ENCODE results near the gene CPSF7.

DNA sequence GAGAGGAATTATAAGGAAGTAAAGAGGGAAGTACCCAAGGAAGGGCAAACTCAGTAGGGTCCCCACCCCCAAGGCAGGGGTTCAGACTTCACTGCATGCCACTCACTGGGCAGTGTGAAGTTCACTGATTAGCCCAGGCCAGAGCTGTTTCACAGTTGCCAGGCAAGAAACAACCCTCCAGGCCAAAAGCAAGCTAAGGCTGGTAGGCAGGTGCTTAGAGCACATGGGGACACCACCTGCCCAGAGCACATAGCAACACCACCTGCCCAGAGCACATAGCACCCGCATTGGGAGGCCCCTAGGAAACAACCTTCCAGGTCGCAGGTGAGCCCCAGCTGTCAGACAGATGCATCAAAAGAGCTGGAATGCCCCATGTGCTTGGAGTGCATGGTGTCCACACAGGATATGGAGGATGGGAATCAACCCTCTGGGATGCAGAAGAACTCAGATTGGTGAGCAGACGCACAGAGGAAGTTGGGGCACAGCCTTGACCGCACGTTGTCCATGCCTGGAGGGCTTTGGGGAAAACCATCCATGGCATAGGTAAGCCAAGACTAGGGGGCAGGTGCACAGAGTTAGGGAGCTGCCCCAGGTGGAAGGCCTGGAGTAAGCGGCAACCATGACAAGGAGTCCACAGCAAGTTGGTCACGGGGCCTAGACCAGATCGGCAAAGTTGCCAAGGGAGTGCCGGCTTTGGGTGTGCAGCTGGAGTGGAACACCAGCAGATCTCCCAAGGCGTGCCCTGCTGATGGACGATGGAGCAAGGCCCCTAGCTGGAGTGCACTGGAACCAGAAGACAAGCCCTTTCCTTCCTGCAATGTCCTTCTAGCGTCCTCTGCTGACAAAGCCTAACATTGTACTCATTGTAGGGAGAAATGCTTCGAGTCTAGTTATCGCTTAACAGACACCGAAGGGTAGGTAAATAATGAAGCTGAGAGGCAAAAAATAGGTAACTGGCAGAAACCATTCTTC lies 45.2 kb downstream of the CPSF7 start:
- TF ChIP-seq, protein P1, sequence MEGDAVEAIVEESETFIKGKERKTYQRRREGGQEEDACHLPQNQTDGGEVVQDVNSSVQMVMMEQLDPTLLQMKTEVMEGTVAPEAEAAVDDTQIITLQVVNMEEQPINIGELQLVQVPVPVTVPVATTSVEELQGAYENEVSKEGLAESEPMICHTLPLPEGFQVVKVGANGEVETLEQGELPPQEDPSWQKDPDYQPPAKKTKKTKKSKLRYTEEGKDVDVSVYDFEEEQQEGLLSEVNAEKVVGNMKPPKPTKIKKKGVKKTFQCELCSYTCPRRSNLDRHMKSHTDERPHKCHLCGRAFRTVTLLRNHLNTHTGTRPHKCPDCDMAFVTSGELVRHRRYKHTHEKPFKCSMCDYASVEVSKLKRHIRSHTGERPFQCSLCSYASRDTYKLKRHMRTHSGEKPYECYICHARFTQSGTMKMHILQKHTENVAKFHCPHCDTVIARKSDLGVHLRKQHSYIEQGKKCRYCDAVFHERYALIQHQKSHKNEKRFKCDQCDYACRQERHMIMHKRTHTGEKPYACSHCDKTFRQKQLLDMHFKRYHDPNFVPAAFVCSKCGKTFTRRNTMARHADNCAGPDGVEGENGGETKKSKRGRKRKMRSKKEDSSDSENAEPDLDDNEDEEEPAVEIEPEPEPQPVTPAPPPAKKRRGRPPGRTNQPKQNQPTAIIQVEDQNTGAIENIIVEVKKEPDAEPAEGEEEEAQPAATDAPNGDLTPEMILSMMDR (IDR thresholded peaks at IDR 0.05): no peak
- TF ChIP-seq EZH2 (IDR thresholded peaks at IDR 0.05; ENCODE audit: borderline replicate concordance, insufficient read depth, low read depth, low read length, poor library complexity, severe bottlenecking): no peak
